Measurements from ENCODE around the gene CAAP1. TPM values are rescaled to one million over a fixed set of nuclear protein-coding genes. Genes with fewer than 3 reads are reported as not detected.

The CAAP1 gene
- total and polyA plus RNA-seq, 2 of the 13 experiments (the other 11 are each of a cell fraction or from before 2014, with no cell fraction given) = 10.9 to 40.2 TPM

- TF ChIP-seq, protein P1, sequence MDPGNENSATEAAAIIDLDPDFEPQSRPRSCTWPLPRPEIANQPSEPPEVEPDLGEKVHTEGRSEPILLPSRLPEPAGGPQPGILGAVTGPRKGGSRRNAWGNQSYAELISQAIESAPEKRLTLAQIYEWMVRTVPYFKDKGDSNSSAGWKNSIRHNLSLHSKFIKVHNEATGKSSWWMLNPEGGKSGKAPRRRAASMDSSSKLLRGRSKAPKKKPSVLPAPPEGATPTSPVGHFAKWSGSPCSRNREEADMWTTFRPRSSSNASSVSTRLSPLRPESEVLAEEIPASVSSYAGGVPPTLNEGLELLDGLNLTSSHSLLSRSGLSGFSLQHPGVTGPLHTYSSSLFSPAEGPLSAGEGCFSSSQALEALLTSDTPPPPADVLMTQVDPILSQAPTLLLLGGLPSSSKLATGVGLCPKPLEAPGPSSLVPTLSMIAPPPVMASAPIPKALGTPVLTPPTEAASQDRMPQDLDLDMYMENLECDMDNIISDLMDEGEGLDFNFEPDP (CRISPR knock-in tag; conservative IDR thresholded peaks at IDR 0.05) = no peak
- peak; percentile 42; the same call in 1 of the 2 replicates for TF ChIP-seq ZNF569 (CRISPR knock-in tag; IDR thresholded peaks at IDR 0.05; ENCODE audit: borderline replicate concordance)
- peak; percentile 94 for TF ChIP-seq THAP9 (CRISPR knock-in tag; IDR thresholded peaks at IDR 0.05; ENCODE audit: borderline replicate concordance)
- no peak for TF ChIP-seq ZNF33A (CRISPR knock-in tag; IDR thresholded peaks at IDR 0.05; ENCODE audit: borderline replicate concordance)
- no peak for TF ChIP-seq NFATC3 (CRISPR knock-in tag; IDR thresholded peaks at IDR 0.05)
- no peak for TF ChIP-seq CHD4 (IDR thresholded peaks at IDR 0.05; ENCODE audit: borderline replicate concordance, low read length)
- TF ChIP-seq KDM1A (CRISPR knock-in tag; IDR thresholded peaks at IDR 0.05) = no peak
- TF ChIP-seq ZSCAN9 (CRISPR knock-in tag; IDR thresholded peaks at IDR 0.05; ENCODE audit: borderline replicate concordance) = peak; percentile 75; the same call in 1 of the 2 replicates
- no peak for TF ChIP-seq KDM6A (CRISPR knock-in tag; IDR thresholded peaks at IDR 0.05; ENCODE audit: low read depth)
- TF ChIP-seq GMEB1 (CRISPR knock-in tag; IDR thresholded peaks at IDR 0.05; ENCODE audit: borderline replicate concordance) = peak; percentile 92
- TF ChIP-seq, protein P2, sequence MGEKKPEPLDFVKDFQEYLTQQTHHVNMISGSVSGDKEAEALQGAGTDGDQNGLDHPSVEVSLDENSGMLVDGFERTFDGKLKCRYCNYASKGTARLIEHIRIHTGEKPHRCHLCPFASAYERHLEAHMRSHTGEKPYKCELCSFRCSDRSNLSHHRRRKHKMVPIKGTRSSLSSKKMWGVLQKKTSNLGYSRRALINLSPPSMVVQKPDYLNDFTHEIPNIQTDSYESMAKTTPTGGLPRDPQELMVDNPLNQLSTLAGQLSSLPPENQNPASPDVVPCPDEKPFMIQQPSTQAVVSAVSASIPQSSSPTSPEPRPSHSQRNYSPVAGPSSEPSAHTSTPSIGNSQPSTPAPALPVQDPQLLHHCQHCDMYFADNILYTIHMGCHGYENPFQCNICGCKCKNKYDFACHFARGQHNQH (CRISPR knock-in tag; IDR thresholded peaks at IDR 0.05) = peak; percentile 77; the same call in 1 of the 2 replicates
- no peak for TF ChIP-seq KLF13 (CRISPR knock-in tag; IDR thresholded peaks at IDR 0.05)
- TF ChIP-seq ZNF10 (CRISPR knock-in tag; IDR thresholded peaks at IDR 0.05; ENCODE audit: borderline replicate concordance, low read depth) = no peak
- TF ChIP-seq ZNF33B (CRISPR knock-in tag; IDR thresholded peaks at IDR 0.05) = no peak
- no peak for TF ChIP-seq MLLT10 (CRISPR knock-in tag; IDR thresholded peaks at IDR 0.05)
- TF ChIP-seq ZNF343 (CRISPR knock-in tag; IDR thresholded peaks at IDR 0.05) = peak; percentile 86; the same call in 1 of the 2 replicates
- no peak for TF ChIP-seq TRIM24 (CRISPR knock-in tag; IDR thresholded peaks at IDR 0.05)
- TF ChIP-seq TBL1XR1 (IDR thresholded peaks at IDR 0.05; ENCODE audit: borderline replicate concordance, low read length, partially characterized antibody) = peak; percentile 20
- TF ChIP-seq ZNF17 (CRISPR knock-in tag; IDR thresholded peaks at IDR 0.05) = no peak
- TF ChIP-seq TCF12 (IDR thresholded peaks at IDR 0.05) = no peak
- 0 out of 2 replicates have a peak, but pooled peaks have one; percentile 41 for TF ChIP-seq TCF12 (CRISPR knock-in tag; IDR thresholded peaks at IDR 0.05)
Measured at GRCh38 chr9:26892251-26893029, at the start of gene CAAP1 (continued).
